Mammary epithelial cell (primary cell): ENCODE results near the gene PTCH2.

Source experiments
- CTCF ChIP-seq, 2 donors: IDR thresholded peaks in 1 of 2; conservative IDR thresholded peaks in 1 of 2; 2 replicates each; pipeline ENCODE4 v1.5.1; 2011 to 2012; ENCODE audit warnings: inconsistent platforms in 2 of 2, low read length in 2 of 2, mild to moderate bottlenecking in 2 of 2, control low read depth in 1 of 2, low read depth in 1 of 2; ENCODE audit not compliant: insufficient read depth in 1 of 2; ENCODE audit errors: extremely low read depth in 1 of 2
- EZH2 ChIP-seq: IDR thresholded peaks from 2 replicates; pipeline ENCODE4 v1.6.1; 2012; ENCODE audit warnings: low read length, inconsistent platforms, borderline replicate concordance

GRCh38 chr1:44853201-44853600, 10.1 kb upstream of the PTCH2 start:
- TF ChIP-seq EZH2, result no peak
- TF ChIP-seq CTCF (conservative IDR thresholded peaks at IDR 0.05 in 1 of 2, IDR thresholded peaks at IDR 0.05 in 1 of 2; ENCODE audit: extremely low read depth in 1 of 2, insufficient read depth in 1 of 2, low read depth in 1 of 2, low read length in 2 of 2), result no peak
